Measurements from ENCODE around the gene NDUFAF8. TPM values are rescaled to one million over a fixed set of nuclear protein-coding genes. Genes with fewer than 3 reads are reported as not detected.

Gene NDUFAF8
- polyA plus RNA-seq, 2 of the 4 experiments (the other 2 are of a cell fraction): 179 to 308 TPM

GRCh38 chr17:81252987-81253329 lies 13.8 kb downstream of the NDUFAF8 start:
- no peaks in the 10 kb centered on the region for H3K9me3 ChIP-seq
- H3K4me1 ChIP-seq: peaks cover 18% of the 10 kb centered on the region
- WGBS (ENCODE audit: missing lambda C conversion rate): 70% methylated on average over 15 of the region's 15 CpGs
- FAIRE-seq: no peak
- peak in 1 of 2 experiments; percentile 10; a peak in 2 of 6 replicates for ATAC-seq
- DNase-seq (ENCODE audit: low read depth in 1 of 2, low spot score in 1 of 2): no peak
- H3K4me3 ChIP-seq: no peak overlapping the region
- CTCF ChIA-PET: interaction anchor here (0.6 to 14.8 kb wide), 55 partner anchors 8 to 432 kb away, joined by 3 to 184 read pairs (median 4); partner anchors contain the start of gene FAAP100
- no peak for TF ChIP-seq FOSB (CRISPR knock-in tag; IDR thresholded peaks at IDR 0.05)
- H3K27ac ChIP-seq: 0 out of 6 replicates have a peak overlapping the region, but pooled peaks of 1 of the 2 experiments have one; percentile 13
- POLR2A ChIA-PET: no interaction called here
- no peak overlapping the region for H3K4me2 ChIP-seq

GRCh38 chr17:81253358-81254131 lies 14.4 kb downstream of the NDUFAF8 start:
- Histone ChIP-seq H3K4me1 (peaks cover 18% of the 10 kb centered on the region), H3K4me3 (no peak overlapping the region), H3K4me2 (no peak overlapping the region), H3K9me3 (no peaks in the 10 kb centered on the region), H3K27ac (no peak overlapping the region)
- ChIA-PET POLR2A (no interaction called here), CTCF (interaction anchor here (0.6 to 14.8 kb wide), 76 partner anchors 9 to 432 kb away, joined by 3 to 184 read pairs (median 4); partner anchors contain the start of genes FAAP100 and SLC38A10)
- FAIRE-seq: peak; percentile 92
- DNase-seq (ENCODE audit: low read depth in 1 of 2, low spot score in 1 of 2): peak; percentile 43 to 62
- peak; percentile 12 to 47; a peak in 3 of 6 replicates for ATAC-seq
- 68% methylated on average over 19 of the region's 19 CpGs for WGBS (ENCODE audit: missing lambda C conversion rate)
- peak; percentile 86 for TF ChIP-seq SMC3 (IDR thresholded peaks at IDR 0.05)
- TF ChIP-seq RNF2 (IDR thresholded peaks at IDR 0.05; ENCODE audit: borderline replicate concordance, low read depth): no peak
- no peak for TF ChIP-seq RCOR1 (IDR thresholded peaks at IDR 0.05; ENCODE audit: low read depth, low read length)
- 0 out of 2 replicates have a peak, but pooled peaks have one; percentile 15 for TF ChIP-seq FOXS1 (CRISPR knock-in tag; IDR thresholded peaks at IDR 0.05)
- TF ChIP-seq RAD21 (conservative IDR thresholded peaks at IDR 0.05 in 1 of 2, IDR thresholded peaks at IDR 0.05 in 1 of 2): peak; percentile 95 to 98
- peak; percentile 92 for TF ChIP-seq CTCF (IDR thresholded peaks at IDR 0.05)

GRCh38 chr17:81254955-81255717 lies 16.0 kb downstream of the NDUFAF8 start:
- POLR2A ChIA-PET: interaction anchor here (0.7 to 1.0 kb wide), 2 partner anchors 11 to 16 kb away, joined by 3 read pairs; partner anchors contain the start of genes NDUFAF8 and TEPSIN
- ATAC-seq (peak; percentile 66 to 84), FAIRE-seq (peak; percentile 61), DNase-seq (ENCODE audit: low read depth in 1 of 2, low spot score in 1 of 2) (peak; percentile 74 to 77)
- no peaks in the 10 kb centered on the region for H3K9me3 ChIP-seq
- no peak overlapping the region for H3K27ac ChIP-seq
- CTCF ChIA-PET: interaction anchor here (0.6 to 14.8 kb wide), 31 partner anchors 10 to 345 kb away, joined by 3 to 184 read pairs (median 4); partner anchors contain the start of genes ACTG1, NDUFAF8, SLC38A10 and TEPSIN
- no peak overlapping the region for H3K4me3 ChIP-seq
- no peak overlapping the region for H3K4me2 ChIP-seq
- WGBS (ENCODE audit: missing lambda C conversion rate): 61% methylated on average over 35 of the region's 35 CpGs
- H3K4me1 ChIP-seq: peaks cover 18% of the 10 kb centered on the region
- TF ChIP-seq GATA3 (IDR thresholded peaks at IDR 0.05; ENCODE audit: borderline replicate concordance): no peak
- TF ChIP-seq RFX5 (IDR thresholded peaks at IDR 0.05): no peak
- no peak for TF ChIP-seq REST (IDR thresholded peaks at IDR 0.05)
- TF ChIP-seq MAZ (IDR thresholded peaks at IDR 0.05; ENCODE audit: borderline replicate concordance, low read depth, low read length): no peak
- TF ChIP-seq FOSB (CRISPR knock-in tag; IDR thresholded peaks at IDR 0.05): no peak
- no peak for TF ChIP-seq E2F6 (IDR thresholded peaks at IDR 0.05; ENCODE audit: borderline replicate concordance, low read depth)
- TF ChIP-seq HDAC2 (IDR thresholded peaks at IDR 0.05): no peak
- TF ChIP-seq HOXB5 (CRISPR knock-in tag; IDR thresholded peaks at IDR 0.05): no peak
- TF ChIP-seq TP53 (CRISPR knock-in tag; IDR thresholded peaks at IDR 0.05): no peak
- no peak for TF ChIP-seq RARB (CRISPR knock-in tag; IDR thresholded peaks at IDR 0.05)
- no peak for TF ChIP-seq HES2 (IDR thresholded peaks at IDR 0.05)
- no peak for TF ChIP-seq CHD4 (IDR thresholded peaks at IDR 0.05; ENCODE audit: borderline replicate concordance)
- no peak for TF ChIP-seq ZFP36 (IDR thresholded peaks at IDR 0.05; ENCODE audit: borderline replicate concordance, partially characterized antibody)
- peak; percentile 68 for TF ChIP-seq SMC3 (IDR thresholded peaks at IDR 0.05)
- TF ChIP-seq JUNB (IDR thresholded peaks at IDR 0.05): no peak
- TF ChIP-seq USF2 (IDR thresholded peaks at IDR 0.05): no peak
- no peak for TF ChIP-seq MYC (IDR thresholded peaks at IDR 0.05; ENCODE audit: borderline replicate concordance, low read length)
- no peak for TF ChIP-seq EP300 (IDR thresholded peaks at IDR 0.05)
